Activated B cell treated with CpG ODN at 0.5 μM for 24 hours (primary cell): ENCODE measurements around the gene SPRR1B. TPM values are rescaled to one million over a fixed set of nuclear protein-coding genes. Genes with fewer than 3 reads are reported as not detected.
"Not testable (repeated sequence)": the region's sequence is repeated elsewhere in the genome, so short reads cannot be mapped to it uniquely, and the experiment has no call there.

Experiments used
- ATAC-seq: fragments of 200-7000 bp; cut with Tn5 transposase; one replicate; pipeline ENCODE4 v1.10.0; 2021; ENCODE audit warnings: low read depth, mild to moderate bottlenecking, moderate library complexity
- CTCF ChIA-PET: fragments of 350-600 bp; sonication (Branson Sonifier 250); formaldehyde crosslinking; loops from one replicate; lab custom pipeline; 2021; ENCODE audit warnings: antibody characterized with exemption; lab: Charles Lee
- POLR2A ChIA-PET: fragments of 350-600 bp; sonication (Branson Sonifier 250); formaldehyde crosslinking; loops from one replicate; lab custom pipeline; 2021; ENCODE audit warnings: antibody characterized with exemption; lab: Charles Lee
- DNase-seq: peaks from one replicate; pipeline ENCODE4 v3.0.0; 2022
- H3K27ac Mint-ChIP-seq: one replicate; pipeline ENCODE4 v1.8.0; 2020; ENCODE audit warnings: mixed read lengths
- H3K27me3 Mint-ChIP-seq: one replicate; pipeline ENCODE4 v1.8.0; 2021; ENCODE audit warnings: mixed read lengths
- H3K36me3 Mint-ChIP-seq: one replicate; pipeline ENCODE4 v1.8.0; 2021; ENCODE audit warnings: low read depth, mixed read lengths
- H3K4me1 Mint-ChIP-seq: one replicate; pipeline ENCODE4 v1.8.0; 2021; ENCODE audit warnings: mixed read lengths
- H3K4me3 Mint-ChIP-seq: one replicate; pipeline ENCODE4 v1.8.0; 2020; ENCODE audit warnings: mild to moderate bottlenecking, mixed read lengths
- H3K9me3 Mint-ChIP-seq: one replicate; pipeline ENCODE4 v1.8.0; 2020; ENCODE audit warnings: mixed read lengths
- intact Hi-C: fragments of 100-400 bp; cut with micrococcal nuclease; formaldehyde crosslinking; loops from one replicate; pipeline ENCODE4 v1.15.1; 2024
- total RNA-seq: library from RNA; stranded (reverse); gene quantifications from 2 replicates; pipeline ENCODE4 v1.2.3, GENCODE V29; 2022
- TF ChIP-seq, protein P1 (sequence below): fragments of 200-600 bp; IDR thresholded peaks from one replicate; pipeline ENCODE4 v1.8.0; 2022; ENCODE audit warnings: antibody characterized with exemption, mild to moderate bottlenecking

SPRR1B gene
- total RNA-seq, 1 donor from 2014 or later: not detected

DNA sequence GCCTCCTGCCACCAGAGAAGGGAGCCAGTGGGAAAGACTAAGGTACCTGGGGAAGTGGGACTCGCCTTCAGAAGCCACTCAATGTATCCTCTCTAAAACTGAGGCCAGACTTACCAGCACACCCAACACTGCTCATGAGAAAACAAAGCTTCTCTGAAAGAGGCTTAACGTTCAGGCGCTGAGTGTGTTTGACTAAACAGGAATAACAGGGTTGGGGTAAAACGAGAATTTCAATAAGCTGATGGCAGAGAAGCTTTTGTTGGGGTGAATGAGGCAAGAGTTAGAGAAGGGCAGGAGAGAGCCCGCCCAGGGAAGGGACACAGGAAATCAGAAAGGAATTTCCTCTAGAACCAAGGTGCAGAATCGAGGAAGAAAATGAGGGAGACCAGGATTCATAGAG, 31.2 kb upstream of the SPRR1B start:
- DNase-seq (no peak), ATAC-seq (no peak)
- Mint-ChIP-seq H3K27me3 (peaks cover 16% of the 10 kb centered on the region), H3K4me3 (no peak overlapping the region), H3K36me3 (no peaks in the 10 kb centered on the region), H3K9me3 (peaks cover 6% of the 10 kb centered on the region), H3K4me1 (no peaks in the 10 kb centered on the region), H3K27ac (no peak overlapping the region)
- CTCF ChIA-PET: no interaction called here
- intact Hi-C loops: no loop called here
- TF ChIP-seq, protein P1, sequence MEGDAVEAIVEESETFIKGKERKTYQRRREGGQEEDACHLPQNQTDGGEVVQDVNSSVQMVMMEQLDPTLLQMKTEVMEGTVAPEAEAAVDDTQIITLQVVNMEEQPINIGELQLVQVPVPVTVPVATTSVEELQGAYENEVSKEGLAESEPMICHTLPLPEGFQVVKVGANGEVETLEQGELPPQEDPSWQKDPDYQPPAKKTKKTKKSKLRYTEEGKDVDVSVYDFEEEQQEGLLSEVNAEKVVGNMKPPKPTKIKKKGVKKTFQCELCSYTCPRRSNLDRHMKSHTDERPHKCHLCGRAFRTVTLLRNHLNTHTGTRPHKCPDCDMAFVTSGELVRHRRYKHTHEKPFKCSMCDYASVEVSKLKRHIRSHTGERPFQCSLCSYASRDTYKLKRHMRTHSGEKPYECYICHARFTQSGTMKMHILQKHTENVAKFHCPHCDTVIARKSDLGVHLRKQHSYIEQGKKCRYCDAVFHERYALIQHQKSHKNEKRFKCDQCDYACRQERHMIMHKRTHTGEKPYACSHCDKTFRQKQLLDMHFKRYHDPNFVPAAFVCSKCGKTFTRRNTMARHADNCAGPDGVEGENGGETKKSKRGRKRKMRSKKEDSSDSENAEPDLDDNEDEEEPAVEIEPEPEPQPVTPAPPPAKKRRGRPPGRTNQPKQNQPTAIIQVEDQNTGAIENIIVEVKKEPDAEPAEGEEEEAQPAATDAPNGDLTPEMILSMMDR: no peak
- POLR2A ChIA-PET: no interaction called here

DNA sequence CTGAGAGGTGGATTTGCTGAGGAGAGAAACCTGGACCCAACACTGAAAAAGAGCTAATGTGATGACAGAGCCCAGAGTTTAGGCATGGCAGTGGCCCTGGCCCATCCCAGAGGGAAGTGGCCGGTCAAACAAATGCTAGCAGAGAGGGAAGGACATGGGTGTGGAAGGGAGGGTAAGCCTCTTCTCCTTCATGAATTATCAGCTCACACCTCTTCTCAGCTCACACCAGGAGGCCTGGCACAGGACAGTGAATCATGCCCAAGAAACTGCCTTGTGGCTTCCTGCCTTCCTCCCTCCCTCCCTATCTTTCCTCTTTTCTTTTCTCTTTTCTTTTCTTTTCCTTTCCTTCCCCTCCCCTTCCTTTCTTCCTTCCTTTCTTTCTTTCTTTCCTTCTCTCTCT, 30.7 kb upstream of the SPRR1B start:
- no peak overlapping the region for H3K4me3 Mint-ChIP-seq
- intact Hi-C loops: no loop called here
- H3K27me3 Mint-ChIP-seq: peaks cover 16% of the 10 kb centered on the region
- no peaks in the 10 kb centered on the region for H3K36me3 Mint-ChIP-seq
- POLR2A ChIA-PET: no interaction called here
- no peak for DNase-seq
- peaks cover 4% of the 10 kb centered on the region for H3K9me3 Mint-ChIP-seq
- no peak for ATAC-seq
- CTCF ChIA-PET: no interaction called here
- no peaks in the 10 kb centered on the region for H3K4me1 Mint-ChIP-seq
- TF ChIP-seq, protein P1: no peak
- H3K27ac Mint-ChIP-seq: no peak overlapping the region

DNA sequence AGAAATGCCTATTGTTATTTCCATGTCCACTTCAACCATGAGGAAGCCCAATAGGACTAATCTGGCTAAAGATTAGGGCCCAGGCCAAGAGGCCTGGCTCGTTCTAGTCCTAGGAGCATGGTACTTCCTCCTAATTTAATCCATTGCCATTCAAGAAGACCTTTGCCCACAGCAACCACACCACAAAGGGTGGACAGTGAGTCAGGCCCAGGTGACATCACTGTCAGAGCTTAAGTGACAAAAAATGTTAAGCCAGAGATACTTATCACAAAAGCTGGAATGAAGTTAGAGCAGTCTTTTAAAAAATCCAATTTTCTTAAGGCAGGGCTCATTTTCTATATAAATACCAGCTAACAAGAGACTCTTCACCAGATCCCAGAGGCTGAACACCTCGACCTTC, 29.6 kb upstream of the SPRR1B start, which contains the start of gene SPRR3:
Gene SPRR3 (plus strand): TSS at position 368 of the 400 bp plus-strand sequence. CDS start 1,272 bp downstream, outside the sequence.
- Mint-ChIP-seq H3K27me3 (peaks cover 16% of the 10 kb centered on the region), H3K4me3 (no peak within 1 kb of the TSS), H3K4me1 (no peaks in the 10 kb centered on the region), H3K36me3 (no peaks in the 10 kb centered on the region), H3K27ac (no peak within 1 kb of the TSS), H3K9me3 (peaks cover 5% of the 10 kb centered on the region)
- DNase-seq: no peak
- ATAC-seq: no peak
- ChIA-PET POLR2A (no interaction called here), CTCF (no interaction called here)
- intact Hi-C loops: no loop called here
- TF ChIP-seq, protein P1: no peak

DNA sequence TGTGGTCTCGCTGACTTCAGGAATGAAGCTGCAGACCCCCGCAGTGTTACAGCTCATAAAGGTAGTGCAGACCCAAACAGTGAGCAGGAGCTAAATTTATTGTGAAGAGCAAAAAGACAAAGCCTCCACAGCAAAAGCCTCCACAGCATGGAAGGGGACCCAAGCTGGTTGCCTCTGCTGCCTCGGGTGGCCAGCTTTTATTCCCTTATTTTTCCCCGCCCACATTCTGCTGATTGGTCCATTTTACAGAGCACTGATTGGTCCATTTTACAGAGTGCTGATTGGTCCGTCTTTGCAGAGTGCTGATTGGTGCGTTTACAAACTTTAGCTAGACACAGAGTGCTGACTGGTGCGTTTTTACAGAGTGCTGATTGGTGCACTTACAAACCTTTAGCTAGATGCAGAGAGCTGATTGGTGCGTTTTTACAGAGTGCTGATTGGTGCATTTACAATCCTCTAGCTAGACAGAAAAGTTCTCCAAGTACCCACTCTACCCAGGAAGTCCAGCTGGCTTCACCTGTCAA, 19.7 kb upstream of the SPRR1B start:
- H3K4me3 Mint-ChIP-seq, intact Hi-C loops, H3K27ac Mint-ChIP-seq, CTCF ChIA-PET, ATAC-seq, H3K36me3 Mint-ChIP-seq, H3K9me3 Mint-ChIP-seq, DNase-seq, POLR2A ChIA-PET, H3K4me1 Mint-ChIP-seq: not testable (repeated sequence)
- H3K27me3 Mint-ChIP-seq: peaks cover 15% of the 10 kb centered on the region

DNA sequence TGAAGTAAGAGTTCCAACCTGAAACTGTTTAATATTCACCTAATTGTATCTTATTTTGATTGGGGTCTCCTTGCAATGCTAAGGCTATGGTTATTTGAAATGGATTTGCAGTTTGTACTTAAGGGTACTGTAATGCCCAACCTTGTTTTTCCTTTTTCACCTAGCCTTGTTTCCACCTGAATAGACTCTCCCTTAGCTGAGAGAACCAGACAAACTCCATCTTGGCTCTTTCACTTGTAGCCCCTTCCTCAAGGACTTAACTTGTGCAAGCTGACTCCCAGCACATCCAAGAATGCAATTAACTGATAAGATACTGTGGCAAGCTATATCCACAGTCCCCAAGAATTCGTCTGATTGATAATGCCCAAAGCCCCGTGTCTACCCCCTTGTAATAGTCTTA, 9.2 kb upstream of the SPRR1B start:
- ATAC-seq, H3K27ac Mint-ChIP-seq, CTCF ChIA-PET, intact Hi-C loops, DNase-seq, H3K4me1 Mint-ChIP-seq, H3K36me3 Mint-ChIP-seq, POLR2A ChIA-PET, H3K4me3 Mint-ChIP-seq, H3K9me3 Mint-ChIP-seq: not testable (repeated sequence)
- peaks cover 42% of the 10 kb centered on the region for H3K27me3 Mint-ChIP-seq

DNA sequence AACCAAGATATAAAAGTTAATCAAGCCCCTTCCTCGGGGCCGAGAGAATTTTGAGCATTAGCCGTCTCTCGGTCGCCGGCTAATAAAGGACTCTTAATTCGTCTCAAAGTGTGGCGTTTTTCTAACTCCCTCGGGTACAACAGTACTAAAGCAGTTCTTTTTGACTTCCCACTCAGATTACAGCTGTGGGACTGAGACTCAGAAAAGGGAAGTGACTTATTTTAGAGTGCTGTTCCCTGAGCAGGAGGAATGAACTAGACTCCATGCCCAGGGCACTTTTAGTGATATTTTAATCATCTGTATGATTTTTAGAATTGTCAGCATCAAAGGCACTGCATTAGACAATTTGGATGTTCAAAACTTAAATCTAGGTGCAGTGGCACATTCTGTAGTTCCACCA, 8.7 kb upstream of the SPRR1B start:
- ATAC-seq, H3K27ac Mint-ChIP-seq, H3K4me3 Mint-ChIP-seq, H3K4me1 Mint-ChIP-seq, H3K36me3 Mint-ChIP-seq, CTCF ChIA-PET, intact Hi-C loops, DNase-seq, POLR2A ChIA-PET, H3K9me3 Mint-ChIP-seq: not testable (repeated sequence)
- H3K27me3 Mint-ChIP-seq: peaks cover 42% of the 10 kb centered on the region

DNA sequence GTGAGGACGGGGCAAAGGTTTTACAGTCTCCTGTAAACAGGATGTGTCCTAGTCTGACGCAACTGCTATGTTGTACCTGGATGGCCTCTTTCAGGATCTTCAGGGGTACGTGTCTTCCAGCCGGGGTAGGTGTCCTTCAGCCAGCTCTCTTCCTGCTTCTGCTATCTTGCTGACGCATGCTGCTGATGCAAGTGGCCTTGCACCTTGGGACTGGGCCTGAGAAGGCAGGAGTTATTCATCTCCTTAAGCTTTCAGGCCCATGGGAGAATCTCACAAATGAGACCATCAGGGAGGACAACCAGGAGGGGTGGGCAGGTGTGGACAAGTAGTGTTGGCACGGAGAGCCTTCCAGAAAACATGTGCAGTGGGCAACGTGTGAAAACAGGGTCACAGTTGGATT, 7.9 kb upstream of the SPRR1B start:
- no peak for ATAC-seq
- peaks cover 37% of the 10 kb centered on the region for H3K27me3 Mint-ChIP-seq
- ChIA-PET CTCF (no interaction called here), POLR2A (no interaction called here)
- DNase-seq: no peak
- intact Hi-C loops: no loop called here
- H3K27ac Mint-ChIP-seq: no peak overlapping the region
- TF ChIP-seq, protein P1: no peak
- H3K9me3 Mint-ChIP-seq: no peaks in the 10 kb centered on the region
- H3K36me3 Mint-ChIP-seq: no peaks in the 10 kb centered on the region
- H3K4me1 Mint-ChIP-seq: peaks cover 6% of the 10 kb centered on the region
- no peak overlapping the region for H3K4me3 Mint-ChIP-seq
